Measurements from ENCODE around the gene OR2F1. TPM values are rescaled to one million over a fixed set of nuclear protein-coding genes. Genes with fewer than 3 reads are reported as not detected.

OR2F1 gene
- total RNA-seq, 1 experiment from 2014 or later, result not detected

- no peaks in the 10 kb centered on the region for H3K36me3 ChIP-seq (ENCODE audit: control insufficient read depth, insufficient read depth, low read length)
- TF ChIP-seq, protein P1, sequence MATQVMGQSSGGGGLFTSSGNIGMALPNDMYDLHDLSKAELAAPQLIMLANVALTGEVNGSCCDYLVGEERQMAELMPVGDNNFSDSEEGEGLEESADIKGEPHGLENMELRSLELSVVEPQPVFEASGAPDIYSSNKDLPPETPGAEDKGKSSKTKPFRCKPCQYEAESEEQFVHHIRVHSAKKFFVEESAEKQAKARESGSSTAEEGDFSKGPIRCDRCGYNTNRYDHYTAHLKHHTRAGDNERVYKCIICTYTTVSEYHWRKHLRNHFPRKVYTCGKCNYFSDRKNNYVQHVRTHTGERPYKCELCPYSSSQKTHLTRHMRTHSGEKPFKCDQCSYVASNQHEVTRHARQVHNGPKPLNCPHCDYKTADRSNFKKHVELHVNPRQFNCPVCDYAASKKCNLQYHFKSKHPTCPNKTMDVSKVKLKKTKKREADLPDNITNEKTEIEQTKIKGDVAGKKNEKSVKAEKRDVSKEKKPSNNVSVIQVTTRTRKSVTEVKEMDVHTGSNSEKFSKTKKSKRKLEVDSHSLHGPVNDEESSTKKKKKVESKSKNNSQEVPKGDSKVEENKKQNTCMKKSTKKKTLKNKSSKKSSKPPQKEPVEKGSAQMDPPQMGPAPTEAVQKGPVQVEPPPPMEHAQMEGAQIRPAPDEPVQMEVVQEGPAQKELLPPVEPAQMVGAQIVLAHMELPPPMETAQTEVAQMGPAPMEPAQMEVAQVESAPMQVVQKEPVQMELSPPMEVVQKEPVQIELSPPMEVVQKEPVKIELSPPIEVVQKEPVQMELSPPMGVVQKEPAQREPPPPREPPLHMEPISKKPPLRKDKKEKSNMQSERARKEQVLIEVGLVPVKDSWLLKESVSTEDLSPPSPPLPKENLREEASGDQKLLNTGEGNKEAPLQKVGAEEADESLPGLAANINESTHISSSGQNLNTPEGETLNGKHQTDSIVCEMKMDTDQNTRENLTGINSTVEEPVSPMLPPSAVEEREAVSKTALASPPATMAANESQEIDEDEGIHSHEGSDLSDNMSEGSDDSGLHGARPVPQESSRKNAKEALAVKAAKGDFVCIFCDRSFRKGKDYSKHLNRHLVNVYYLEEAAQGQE (IDR thresholded peaks at IDR 0.05; ENCODE audit: insufficient read depth in 1 of 2, low read depth in 2 of 2, low read length in 1 of 2), result no peak
- TF ChIP-seq, protein P2, sequence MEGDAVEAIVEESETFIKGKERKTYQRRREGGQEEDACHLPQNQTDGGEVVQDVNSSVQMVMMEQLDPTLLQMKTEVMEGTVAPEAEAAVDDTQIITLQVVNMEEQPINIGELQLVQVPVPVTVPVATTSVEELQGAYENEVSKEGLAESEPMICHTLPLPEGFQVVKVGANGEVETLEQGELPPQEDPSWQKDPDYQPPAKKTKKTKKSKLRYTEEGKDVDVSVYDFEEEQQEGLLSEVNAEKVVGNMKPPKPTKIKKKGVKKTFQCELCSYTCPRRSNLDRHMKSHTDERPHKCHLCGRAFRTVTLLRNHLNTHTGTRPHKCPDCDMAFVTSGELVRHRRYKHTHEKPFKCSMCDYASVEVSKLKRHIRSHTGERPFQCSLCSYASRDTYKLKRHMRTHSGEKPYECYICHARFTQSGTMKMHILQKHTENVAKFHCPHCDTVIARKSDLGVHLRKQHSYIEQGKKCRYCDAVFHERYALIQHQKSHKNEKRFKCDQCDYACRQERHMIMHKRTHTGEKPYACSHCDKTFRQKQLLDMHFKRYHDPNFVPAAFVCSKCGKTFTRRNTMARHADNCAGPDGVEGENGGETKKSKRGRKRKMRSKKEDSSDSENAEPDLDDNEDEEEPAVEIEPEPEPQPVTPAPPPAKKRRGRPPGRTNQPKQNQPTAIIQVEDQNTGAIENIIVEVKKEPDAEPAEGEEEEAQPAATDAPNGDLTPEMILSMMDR (IDR thresholded peaks at IDR 0.05), result no peak
- TF ChIP-seq TCF7L2 (IDR thresholded peaks at IDR 0.05; ENCODE audit: low read depth, low read length) (no peak), POLR2AphosphoS5 (IDR thresholded peaks at IDR 0.05; ENCODE audit: low read depth, low read length) (no peak), SIN3A (IDR thresholded peaks at IDR 0.05; ENCODE audit: borderline replicate concordance, insufficient read depth, low read depth, low read length) (no peak)
- no peaks in the 10 kb centered on the region for H3K4me1 ChIP-seq (ENCODE audit: control insufficient read depth, insufficient read depth, low read length)
- in situ Hi-C loops (cut with HindIII; ENCODE audit: low pct_unique_long_range_greater_than_20kb, low sequenced_read_pairs), result no loop called here
- DNase-seq (ENCODE audit: low read depth, low spot score) (no peak), ATAC-seq (no peak)
- POLR2A ChIA-PET, result no interaction called here
- no TSS peak for BruUV-seq (replicated peaks)
- peaks cover 5% of the 10 kb centered on the region; the same call in 1 of the 2 replicates for H3K27me3 ChIP-seq (ENCODE audit: control insufficient read depth, insufficient read depth, low read length)
- H3K9me3 ChIP-seq (ENCODE audit: control insufficient read depth, insufficient read depth, low read depth, low read length), result no peaks in the 10 kb centered on the region
- intact Hi-C loops (cut with micrococcal nuclease; ENCODE audit: unreplicated experiment), result no loop called here
- CTCF ChIA-PET, result no interaction called here
- H3K4me3 ChIP-seq (ENCODE audit: low read depth in 2 of 2, low read length in 2 of 2), result no peak overlapping the region
- H3K27ac ChIP-seq (ENCODE audit: low read length), result no peak overlapping the region
These were observed 44.0 kb upstream of the OR2F1 start for GRCh38 chr7:143910473-143911248.

- peaks cover 2% of the 10 kb centered on the region; the same call in 1 of the 2 replicates for H3K27me3 ChIP-seq (ENCODE audit: control insufficient read depth, insufficient read depth, low read length)
- ChIA-PET CTCF (interaction anchor here (0.6 kb wide), 1 partner anchor 10 kb away, joined by 3 read pairs; no protein-coding TSS in a partner anchor), POLR2A (no interaction called here)
- no peak for TF ChIP-seq POLR2AphosphoS5 (IDR thresholded peaks at IDR 0.05; ENCODE audit: low read depth, low read length)
- TF ChIP-seq TCF7L2 (IDR thresholded peaks at IDR 0.05; ENCODE audit: low read depth, low read length), result no peak
- TF ChIP-seq, protein P2 (IDR thresholded peaks at IDR 0.05), result no peak
- TF ChIP-seq SIN3A (IDR thresholded peaks at IDR 0.05; ENCODE audit: borderline replicate concordance, insufficient read depth, low read depth, low read length), result no peak
- TF ChIP-seq, protein P1 (IDR thresholded peaks at IDR 0.05; ENCODE audit: insufficient read depth in 1 of 2, low read depth in 2 of 2, low read length in 1 of 2), result no peak
- intact Hi-C loops (cut with micrococcal nuclease; ENCODE audit: unreplicated experiment), result no loop called here
- no peaks in the 10 kb centered on the region for H3K9me3 ChIP-seq (ENCODE audit: control insufficient read depth, insufficient read depth, low read depth, low read length)
- BruUV-seq (replicated peaks), result no TSS peak
- H3K4me3 ChIP-seq (ENCODE audit: low read depth in 2 of 2, low read length in 2 of 2), result no peak overlapping the region
- no peaks in the 10 kb centered on the region for H3K36me3 ChIP-seq (ENCODE audit: control insufficient read depth, insufficient read depth, low read length)
- in situ Hi-C loops (cut with HindIII; ENCODE audit: low pct_unique_long_range_greater_than_20kb, low sequenced_read_pairs), result no loop called here
- no peak for ATAC-seq
- no peaks in the 10 kb centered on the region for H3K4me1 ChIP-seq (ENCODE audit: control insufficient read depth, insufficient read depth, low read length)
- DNase-seq (ENCODE audit: low read depth, low spot score), result no peak
- H3K27ac ChIP-seq (ENCODE audit: low read length), result no peak overlapping the region
These were observed 40.6 kb upstream of the OR2F1 start for GRCh38 chr7:143913945-143914615.

Measured in Panc1 (cell line).